ENCODE results near the gene MAFG.

The MAFG gene

GRCh38 chr17:81869221-81870130 lies 58.1 kb downstream of the MAFG start:
- peaks cover 4% of the 10 kb centered on the region for H3K27me3 ChIP-seq (ENCODE audit: insufficient read depth, low read length, poor library complexity, severe bottlenecking)
- H3K4me2 ChIP-seq (ENCODE audit: low read depth, low read length, poor library complexity, severe bottlenecking) = peak overlapping the region; percentile 99
- H2AFZ ChIP-seq (ENCODE audit: low read length) = no peak overlapping the region
- H3F3A ChIP-seq (ENCODE audit: low read depth) = peaks cover 8% of the 10 kb centered on the region; the same call in 1 of the 2 replicates
- H3K9ac ChIP-seq (ENCODE audit: low read depth, low read length, poor library complexity, severe bottlenecking) = peak overlapping the region; percentile 97
- no peaks in the 10 kb centered on the region for H3K9me2 ChIP-seq (replicated peaks; ENCODE audit: low read depth, low read length)
- H4K20me1 ChIP-seq (ENCODE audit: insufficient read depth, low read length, poor library complexity, severe bottlenecking) = peaks cover 33% of the 10 kb centered on the region
- H3K4me1 ChIP-seq (ENCODE audit: insufficient read depth, low read length, poor library complexity, severe bottlenecking) = peaks cover 17% of the 10 kb centered on the region
- peaks cover 77% of the 10 kb centered on the region for H3K79me2 ChIP-seq (ENCODE audit: insufficient read depth, low read length)
- peak overlapping the region; percentile 86 for H3K4me3 ChIP-seq (ENCODE audit: low read length, poor library complexity, severe bottlenecking)
- no peaks in the 10 kb centered on the region for H3K9me3 ChIP-seq (ENCODE audit: insufficient read depth, low read depth, low read length)
- peaks cover 18% of the 10 kb centered on the region for H3K36me3 ChIP-seq (ENCODE audit: insufficient read depth, low read length)
- TF ChIP-seq, protein P1, sequence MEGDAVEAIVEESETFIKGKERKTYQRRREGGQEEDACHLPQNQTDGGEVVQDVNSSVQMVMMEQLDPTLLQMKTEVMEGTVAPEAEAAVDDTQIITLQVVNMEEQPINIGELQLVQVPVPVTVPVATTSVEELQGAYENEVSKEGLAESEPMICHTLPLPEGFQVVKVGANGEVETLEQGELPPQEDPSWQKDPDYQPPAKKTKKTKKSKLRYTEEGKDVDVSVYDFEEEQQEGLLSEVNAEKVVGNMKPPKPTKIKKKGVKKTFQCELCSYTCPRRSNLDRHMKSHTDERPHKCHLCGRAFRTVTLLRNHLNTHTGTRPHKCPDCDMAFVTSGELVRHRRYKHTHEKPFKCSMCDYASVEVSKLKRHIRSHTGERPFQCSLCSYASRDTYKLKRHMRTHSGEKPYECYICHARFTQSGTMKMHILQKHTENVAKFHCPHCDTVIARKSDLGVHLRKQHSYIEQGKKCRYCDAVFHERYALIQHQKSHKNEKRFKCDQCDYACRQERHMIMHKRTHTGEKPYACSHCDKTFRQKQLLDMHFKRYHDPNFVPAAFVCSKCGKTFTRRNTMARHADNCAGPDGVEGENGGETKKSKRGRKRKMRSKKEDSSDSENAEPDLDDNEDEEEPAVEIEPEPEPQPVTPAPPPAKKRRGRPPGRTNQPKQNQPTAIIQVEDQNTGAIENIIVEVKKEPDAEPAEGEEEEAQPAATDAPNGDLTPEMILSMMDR (conservative IDR thresholded peaks at IDR 0.05; ENCODE audit: low read length) = peak; percentile 81
- TF ChIP-seq EZH2phosphoT487 (IDR thresholded peaks at IDR 0.05; ENCODE audit: borderline replicate concordance) = no peak

DNA sequence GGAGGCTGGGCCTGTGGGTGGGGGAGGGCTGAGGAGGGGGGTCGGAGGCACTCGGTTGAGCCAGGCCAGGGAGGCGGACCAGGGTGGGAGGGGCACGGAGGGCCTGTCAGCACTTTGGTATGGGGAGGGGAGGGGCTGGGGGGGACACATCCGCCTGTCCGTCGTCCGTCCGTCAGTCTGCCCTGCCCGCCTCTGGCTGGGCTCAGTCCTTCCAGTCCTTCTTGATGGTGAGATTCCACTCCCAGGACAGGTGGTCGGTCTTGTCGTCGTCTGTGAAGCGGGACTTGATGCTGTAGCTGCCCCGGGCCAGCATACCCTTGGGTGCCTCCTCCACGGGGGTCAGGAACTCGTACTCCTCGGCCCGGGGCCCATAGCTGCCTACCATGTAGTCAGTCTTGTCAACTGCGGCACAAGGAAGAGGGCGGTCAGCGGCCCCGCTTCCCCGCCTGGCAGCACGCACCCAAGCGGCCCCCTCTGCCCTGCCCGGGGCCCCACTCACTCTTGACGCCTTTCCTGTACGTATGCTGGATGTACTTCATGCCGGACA lies 58.8 kb downstream of the MAFG start:
- no peaks in the 10 kb centered on the region for H3K9me2 ChIP-seq (replicated peaks; ENCODE audit: low read depth, low read length)
- peaks cover 18% of the 10 kb centered on the region for H3K36me3 ChIP-seq (ENCODE audit: insufficient read depth, low read length)
- peak overlapping the region; percentile 99 for H3K4me2 ChIP-seq (ENCODE audit: low read depth, low read length, poor library complexity, severe bottlenecking)
- peak overlapping the region; percentile 86 for H3K4me3 ChIP-seq (ENCODE audit: low read length, poor library complexity, severe bottlenecking)
- TF ChIP-seq, protein P1 (conservative IDR thresholded peaks at IDR 0.05; ENCODE audit: low read length) = no peak
- TF ChIP-seq EZH2phosphoT487 (IDR thresholded peaks at IDR 0.05; ENCODE audit: borderline replicate concordance) = no peak
- H3K27me3 ChIP-seq (ENCODE audit: insufficient read depth, low read length, poor library complexity, severe bottlenecking) = peaks cover 4% of the 10 kb centered on the region
- no peak overlapping the region for H3K9ac ChIP-seq (ENCODE audit: low read depth, low read length, poor library complexity, severe bottlenecking)
- H2AFZ ChIP-seq (ENCODE audit: low read length) = no peak overlapping the region
- H3K4me1 ChIP-seq (ENCODE audit: insufficient read depth, low read length, poor library complexity, severe bottlenecking) = peaks cover 20% of the 10 kb centered on the region
- no peaks in the 10 kb centered on the region for H3K9me3 ChIP-seq (ENCODE audit: insufficient read depth, low read depth, low read length)
- peaks cover 84% of the 10 kb centered on the region for H3K79me2 ChIP-seq (ENCODE audit: insufficient read depth, low read length)
- H4K20me1 ChIP-seq (ENCODE audit: insufficient read depth, low read length, poor library complexity, severe bottlenecking) = peaks cover 36% of the 10 kb centered on the region
- H3F3A ChIP-seq (ENCODE audit: low read depth) = peaks cover 2% of the 10 kb centered on the region; the same call in 1 of the 2 replicates
